ENCODE data around the gene GPR142. TPM values are rescaled to one million over a fixed set of nuclear protein-coding genes. Genes with fewer than 3 reads are reported as not detected.
"Not testable (repeated sequence)": the region's sequence is repeated elsewhere in the genome, so short reads cannot be mapped to it uniquely, and the experiment has no call there.

The GPR142 gene
- total and polyA plus RNA-seq, 8 donors, result not detected

GRCh38 chr17:74403512-74404137 is 36.3 kb downstream of the GPR142 start:
- peaks cover 0 to 10% (median 0%) of the 10 kb centered on the region in 3 donors for H3K27me3 ChIP-seq
- no peaks in the 10 kb centered on the region for H3K9me3 ChIP-seq
- TF ChIP-seq POLR2AphosphoS5 (IDR thresholded peaks at IDR 0.05), result no peak
- no peak for TF ChIP-seq POLR2A (IDR thresholded peaks at IDR 0.05)
- peaks cover 19 to 26% (median 23%) of the 10 kb centered on the region in 4 donors for H3K4me1 ChIP-seq
- WGBS, 5 donors, result 43 to 68% (median 62%) methylated on average over 6 to 12 of the region's 12 CpGs
- intact Hi-C loops (cut with DNase I; ENCODE audit: low total_unique reads), result no loop called here
- DNase-seq, result no peak
- no peaks in the 10 kb centered on the region for H3K36me3 ChIP-seq
- peak overlapping the region in 2 of 5 donors; percentile 10 to 33 for H3K27ac ChIP-seq
- H3K4me3 ChIP-seq, result no peak overlapping the region

GRCh38 chr17:74404218-74404617 is 36.9 kb downstream of the GPR142 start:
- Histone ChIP-seq H3K4me3 (no peak overlapping the region), H3K4me1 (peaks cover 20 to 29% (median 27%) of the 10 kb centered on the region in 4 donors), H3K36me3 (no peaks in the 10 kb centered on the region), H3K9me3 (no peaks in the 10 kb centered on the region), H3K27me3 (peaks cover 0 to 10% (median 0%) of the 10 kb centered on the region in 3 donors), H3K27ac (peak overlapping the region in 2 of 5 donors; percentile 10 to 33)
- no peak for TF ChIP-seq POLR2A (IDR thresholded peaks at IDR 0.05)
- TF ChIP-seq EP300 (IDR thresholded peaks at IDR 0.05), result no peak
- no peak for TF ChIP-seq CTCF (IDR thresholded peaks at IDR 0.05)
- TF ChIP-seq POLR2AphosphoS5 (IDR thresholded peaks at IDR 0.05), result no peak
- DNase-seq, result no peak
- intact Hi-C loops (cut with DNase I; ENCODE audit: low total_unique reads), result no loop called here
- 52 to 80% (median 79%) methylated on average over 3 to 7 of the region's 7 CpGs for WGBS, 5 donors

- DNase-seq, result no peak
- WGBS, 5 donors, result 48 to 65% (median 55%) methylated on average over 6 of the region's 6 CpGs
- TF ChIP-seq EP300 (IDR thresholded peaks at IDR 0.05) (no peak), CTCF (IDR thresholded peaks at IDR 0.05) (no peak), POLR2A (IDR thresholded peaks at IDR 0.05) (no peak), POLR2AphosphoS5 (IDR thresholded peaks at IDR 0.05) (no peak)
These were observed 37.5 kb downstream of the GPR142 start for GRCh38 chr17:74404789-74405188.

GRCh38 chr17:74405311-74405710 is 38.0 kb downstream of the GPR142 start:
- WGBS, 5 donors, result 91 to 100% (median 92%) methylated on average over 5 of the region's 5 CpGs
- intact Hi-C loops (cut with DNase I; ENCODE audit: low total_unique reads); H3K36me3 ChIP-seq; H3K9me3 ChIP-seq; DNase-seq; H3K4me3 ChIP-seq: not testable (repeated sequence)
- Histone ChIP-seq H3K27me3 (peaks cover 0 to 10% (median 0%) of the 10 kb centered on the region in 3 donors), H3K27ac (peak overlapping the region in 1 of 5 donors; percentile 80), H3K4me1 (peaks cover 31 to 40% (median 37%) of the 10 kb centered on the region in 4 donors)

More at GRCh38 chr17:74404789-74405188, 37.5 kb downstream of the GPR142 start:
- peak overlapping the region in 2 of 5 donors; percentile 15 to 80 for H3K27ac ChIP-seq
- intact Hi-C loops (cut with DNase I; ENCODE audit: low total_unique reads), result no loop called here
- H3K27me3 ChIP-seq, result peaks cover 0 to 10% (median 0%) of the 10 kb centered on the region in 3 donors
- no peaks in the 10 kb centered on the region for H3K36me3 ChIP-seq
- peaks cover 26 to 35% (median 33%) of the 10 kb centered on the region in 4 donors for H3K4me1 ChIP-seq
- H3K9me3 ChIP-seq, result no peaks in the 10 kb centered on the region
- H3K4me3 ChIP-seq, result no peak overlapping the region

- H3K27ac ChIP-seq, result peak overlapping the region; percentile 64 to 85 (median 80)
- H3K4me3 ChIP-seq, result no peak overlapping the region
- peaks cover 0 to 10% (median 0%) of the 10 kb centered on the region in 3 donors for H3K27me3 ChIP-seq
- DNase-seq, result peak in 1 of 2 donors; percentile 93
- H3K4me1 ChIP-seq, result peaks cover 32 to 43% (median 37%) of the 10 kb centered on the region in 4 donors
- WGBS, 5 donors, result 30 to 72% (median 43%) methylated on average over 5 of the region's 5 CpGs
- no peaks in the 10 kb centered on the region for H3K36me3 ChIP-seq
- TF ChIP-seq EP300 (IDR thresholded peaks at IDR 0.05) (no peak), POLR2A (IDR thresholded peaks at IDR 0.05) (no peak), POLR2AphosphoS5 (IDR thresholded peaks at IDR 0.05) (peak in 2 of 3 donors; percentile 80 to 84)
- no peaks in the 10 kb centered on the region for H3K9me3 ChIP-seq
- intact Hi-C loops (cut with DNase I; ENCODE audit: low total_unique reads), result no loop called here
These were observed 40.1 kb downstream of the GPR142 start for GRCh38 chr17:74407384-74407783.

GRCh38 chr17:74408262-74408661 is 41.0 kb downstream of the GPR142 start:
- intact Hi-C loops (cut with DNase I; ENCODE audit: low total_unique reads), result no loop called here
- H3K27ac ChIP-seq, result peak overlapping the region; percentile 64 to 85 (median 80)
- no peak overlapping the region for H3K4me3 ChIP-seq
- peak; percentile 59 to 65 for DNase-seq
- peaks cover 32 to 43% (median 37%) of the 10 kb centered on the region in 4 donors for H3K4me1 ChIP-seq
- peaks cover 0 to 10% (median 0%) of the 10 kb centered on the region in 3 donors for H3K27me3 ChIP-seq
- TF ChIP-seq POLR2AphosphoS5 (IDR thresholded peaks at IDR 0.05), result no peak
- TF ChIP-seq CTCF (IDR thresholded peaks at IDR 0.05), result peak in 1 of 7 experiments; percentile 7
- TF ChIP-seq EP300 (IDR thresholded peaks at IDR 0.05), result no peak
- no peak for TF ChIP-seq POLR2A (IDR thresholded peaks at IDR 0.05)
- no peaks in the 10 kb centered on the region for H3K9me3 ChIP-seq
- WGBS, 5 donors, result 36 to 46% (median 38%) methylated on average over 3 of the region's 3 CpGs
- H3K36me3 ChIP-seq, result no peaks in the 10 kb centered on the region

Measured in stomach (tissue), 9 donors.